Uterus (tissue), 4 donors: ENCODE results near the gene TARDBP. TPM values are rescaled to one million over a fixed set of nuclear protein-coding genes. Genes with fewer than 3 reads are reported as not detected.

Source experiments
- DNase-seq, 2 donors: peaks; one replicate each; pipeline ENCODE4 v3.0.0-alpha.2; 2019 to 2020
- H3K27ac ChIP-seq, 2 donors: fragments of 200-600 bp; sonication (generic); 1 replicate in 1 of 2; 2 replicates in 1 of 2; pipeline ENCODE4 v1.5.1; 2016 to 2018
- H3K27me3 ChIP-seq, 2 donors: fragments of 200-600 bp; sonication (generic); one replicate each; pipeline ENCODE4 v1.5.1; 2018 to 2019; ENCODE audit warnings: control low read depth in 1 of 2
- H3K36me3 ChIP-seq, 2 donors: fragments of 200-600 bp; sonication (generic); one replicate each; pipeline ENCODE4 v1.5.1; 2019; ENCODE audit warnings: control low read depth in 1 of 2
- H3K4me1 ChIP-seq, 2 donors: fragments of 200-600 bp; sonication (generic); one replicate each; pipeline ENCODE4 v1.5.1; 2018 to 2019; ENCODE audit warnings: control low read depth in 1 of 2
- H3K4me3 ChIP-seq, 2 donors: fragments of 200-600 bp; sonication (generic); 1 replicate in 1 of 2; 2 replicates in 1 of 2; pipeline ENCODE4 v1.5.1; 2018 to 2019; ENCODE audit warnings: mild to moderate bottlenecking in 1 of 2
- H3K9me3 ChIP-seq, 2 donors: fragments of 200-600 bp; sonication (generic); one replicate each; pipeline ENCODE4 v1.5.1; 2019; ENCODE audit warnings: control low read depth in 1 of 2
- CTCF ChIP-seq, 4 experiments: fragments of 200-600 bp in 2 of 4; fragments of 450-650 bp in 2 of 4; sonication (generic) in 2 of 4; IDR thresholded peaks; one replicate each; pipeline ENCODE4 v1.5.1; 2016 to 2019; ENCODE audit warnings: antibody characterized with exemption in 4 of 4, mild to moderate bottlenecking in 2 of 4, moderate library complexity in 1 of 4
- POLR2A ChIP-seq, 2 donors: fragments of 450-650 bp; IDR thresholded peaks; one replicate each; pipeline ENCODE4 v1.6.1; 2016; ENCODE audit warnings: antibody characterized with exemption in 2 of 2, mild to moderate bottlenecking in 1 of 2, moderate library complexity in 1 of 2
- intact Hi-C: fragments of 100-400 bp; cut with DNase I; formaldehyde crosslinking; loops from one replicate; pipeline ENCODE4 v1.15.1; 2023; ENCODE audit warnings: low total_unique reads
- total RNA-seq, 4 donors: library from RNA; depleted of rRNA in 3 of 4; stranded (reverse); fragments of >200 nt in 3 of 4; gene quantifications; one replicate each; pipeline versions ENCODE4 v1.1.0 to v1.2.4, GENCODE V29; 2014 to 2023
- donor health status: DM: yes; HTN: yes; CAD: no.

TARDBP gene
- total RNA-seq: 100 to 1,000 TPM; 176 to 617 (median 207) TPM

- no peaks in the 10 kb centered on the region for H3K9me3 ChIP-seq
- intact Hi-C loops: no loop called here
- DNase-seq: peak; percentile 85 to 87
- peak within 1 kb of the TSS; percentile 88 to 96 for H3K27ac ChIP-seq
- H3K36me3 ChIP-seq: no peaks in the 10 kb centered on the region
- TF ChIP-seq POLR2A (IDR thresholded peaks at IDR 0.05) (peak; percentile 80 to 94), CTCF (IDR thresholded peaks at IDR 0.05) (peak in 1 of 4 experiments; percentile 9)
- peaks cover 13 to 17% of the 10 kb centered on the region in 2 donors for H3K4me1 ChIP-seq
- peak within 1 kb of the TSS; percentile 83 to 92 for H3K4me3 ChIP-seq
- H3K27me3 ChIP-seq: no peaks in the 10 kb centered on the region
These were observed at the start of gene TARDBP for GRCh38 chr1:11012260-11013159. Gene TARDBP, plus strand, starts transcription at chr1:11012654. Its CDS starts 1,074 bp downstream, at chr1:11013728.

GRCh38 chr1:10965546-10966226 is 46.8 kb upstream of the TARDBP start:
- no peaks in the 10 kb centered on the region for H3K4me1 ChIP-seq
- H3K27me3 ChIP-seq: no peaks in the 10 kb centered on the region
- no peak for DNase-seq
- no peaks in the 10 kb centered on the region for H3K9me3 ChIP-seq
- no peak for TF ChIP-seq CTCF (IDR thresholded peaks at IDR 0.05)
- no peak for TF ChIP-seq POLR2A (IDR thresholded peaks at IDR 0.05)
- intact Hi-C loops: no loop called here
- H3K27ac ChIP-seq: no peak overlapping the region
- H3K36me3 ChIP-seq: no peaks in the 10 kb centered on the region
- no peak overlapping the region for H3K4me3 ChIP-seq

- H3K27ac ChIP-seq: no peak overlapping the region
- no peaks in the 10 kb centered on the region for H3K36me3 ChIP-seq
- DNase-seq: no peak
- no peaks in the 10 kb centered on the region for H3K27me3 ChIP-seq
- H3K4me1 ChIP-seq: no peaks in the 10 kb centered on the region
- no peak overlapping the region for H3K4me3 ChIP-seq
- no peaks in the 10 kb centered on the region for H3K9me3 ChIP-seq
- intact Hi-C loops: no loop called here
- TF ChIP-seq CTCF (IDR thresholded peaks at IDR 0.05) (no peak), POLR2A (IDR thresholded peaks at IDR 0.05) (no peak)
These were observed 45.4 kb upstream of the TARDBP start for GRCh38 chr1:10967090-10967489.

GRCh38 chr1:10968411-10968826 is 44.0 kb upstream of the TARDBP start:
- DNase-seq: no peak
- intact Hi-C loops: no loop called here
- Histone ChIP-seq H3K4me1 (no peaks in the 10 kb centered on the region), H3K27ac (no peak overlapping the region), H3K9me3 (no peaks in the 10 kb centered on the region), H3K27me3 (no peaks in the 10 kb centered on the region), H3K36me3 (no peaks in the 10 kb centered on the region), H3K4me3 (no peak overlapping the region)
- TF ChIP-seq POLR2A (IDR thresholded peaks at IDR 0.05) (no peak), CTCF (IDR thresholded peaks at IDR 0.05) (no peak)
